CD14-positive monocyte (primary cell): ENCODE results near the gene THAP7. TPM values are rescaled to one million over a fixed set of nuclear protein-coding genes. Genes with fewer than 3 reads are reported as not detected.

ENCODE experiments used
- DNase-seq, 3 donors: peaks; one replicate each; pipeline ENCODE4 v3.0.0-alpha.2; 2011 to 2022
- H2AFZ ChIP-seq: 2 replicates; pipeline ENCODE4 v1.6.0; 2012; ENCODE audit warnings: mild to moderate bottlenecking, low read depth, low read length, inconsistent platforms; ENCODE audit not compliant: insufficient read depth, poor library complexity, severe bottlenecking
- H3K27ac ChIP-seq, 2 donors: 1 replicate in 1 of 2; 2 replicates in 1 of 2; pipeline ENCODE4 v1.5.1; 2012 to 2013; ENCODE audit warnings: low read length in 2 of 2, control low read depth in 1 of 2, inconsistent platforms in 1 of 2, low read depth in 1 of 2, mild to moderate bottlenecking in 1 of 2
- H3K27me3 ChIP-seq, 2 donors: one replicate each; pipeline versions ENCODE4 v1.6.0 to v1.6.1; 2011 to 2013; ENCODE audit warnings: low read length in 2 of 2; ENCODE audit not compliant: control insufficient read depth in 2 of 2, insufficient read depth in 2 of 2
- H3K36me3 ChIP-seq, 2 donors: replicated peaks in 1 of 2; 1 replicate in 1 of 2; 2 replicates in 1 of 2; pipeline versions ENCODE4 v1.5.1 to v1.6.1; 2012 to 2013; ENCODE audit warnings: low read length in 2 of 2, control low read depth in 1 of 2, inconsistent platforms in 1 of 2, mild to moderate bottlenecking in 1 of 2; ENCODE audit not compliant: insufficient read depth in 2 of 2, control insufficient read depth in 1 of 2
- H3K4me1 ChIP-seq, 2 donors: 1 replicate in 1 of 2; 2 replicates in 1 of 2; pipeline versions ENCODE4 v1.5.1 to v1.6.1; 2012 to 2013; ENCODE audit warnings: low read length in 2 of 2, control low read depth in 1 of 2, inconsistent platforms in 1 of 2, mild to moderate bottlenecking in 1 of 2, moderate library complexity in 1 of 2; ENCODE audit not compliant: insufficient read depth in 2 of 2, control insufficient read depth in 1 of 2
- H3K4me2 ChIP-seq: replicated peaks from 2 replicates; pipeline ENCODE3; 2012; ENCODE audit warnings: low read length, moderate library complexity, mild to moderate bottlenecking; ENCODE audit not compliant: poor library complexity, severe bottlenecking; ENCODE audit errors: extremely low read depth
- H3K4me3 ChIP-seq, 3 experiments: fragments of 200-600 bp in 1 of 3; sonication (generic) in 1 of 3; replicated peaks in 1 of 3; 1 replicate in 2 of 3; 2 replicates in 1 of 3; pipeline ENCODE4 v1.5.1; 2011 to 2013; ENCODE audit warnings: low read length in 3 of 3, mild to moderate bottlenecking in 3 of 3, control low read depth in 2 of 3, low read depth in 2 of 3, inconsistent platforms in 1 of 3, moderate library complexity in 1 of 3
- H3K79me2 ChIP-seq: 2 replicates; pipeline ENCODE4 v1.6.0; 2012; ENCODE audit warnings: mild to moderate bottlenecking, control low read depth, inconsistent platforms, low read length, moderate library complexity; ENCODE audit not compliant: insufficient read depth
- H3K9ac ChIP-seq: 2 replicates; pipeline ENCODE4 v1.6.0; 2017; ENCODE audit warnings: low read length, mild to moderate bottlenecking; ENCODE audit not compliant: insufficient read depth, poor library complexity, severe bottlenecking
- H3K9me3 ChIP-seq, 2 donors: replicated peaks in 1 of 2; 1 replicate in 1 of 2; 2 replicates in 1 of 2; pipeline versions ENCODE4 v1.5.1 to v1.6.1; 2012 to 2013; ENCODE audit warnings: low read length in 2 of 2, control low read depth in 1 of 2; ENCODE audit not compliant: control insufficient read depth in 1 of 2, insufficient read depth in 1 of 2
- H4K20me1 ChIP-seq: 2 replicates; pipeline ENCODE4 v1.6.0; 2012; ENCODE audit warnings: mild to moderate bottlenecking, low read length, control low read depth, moderate library complexity; ENCODE audit not compliant: insufficient read depth
- H3K27ac Mint-ChIP-seq, 7 donors: one replicate each; pipeline ENCODE4 v1.8.0; 2020; ENCODE audit warnings: mild to moderate bottlenecking in 7 of 7, mixed read lengths in 7 of 7, moderate library complexity in 6 of 7, inconsistent platforms in 2 of 7
- H3K27me3 Mint-ChIP-seq, 3 donors: one replicate each; pipeline ENCODE4 v1.8.0; 2021 to 2022; ENCODE audit warnings: low read depth in 3 of 3, mild to moderate bottlenecking in 3 of 3, mixed read lengths in 3 of 3, moderate library complexity in 3 of 3, inconsistent platforms in 1 of 3
- H3K36me3 Mint-ChIP-seq, 2 donors: one replicate each; pipeline ENCODE4 v1.8.0; 2020; ENCODE audit warnings: mixed read lengths in 2 of 2, inconsistent platforms in 1 of 2, mild to moderate bottlenecking in 1 of 2
- H3K4me1 Mint-ChIP-seq: one replicate; pipeline ENCODE4 v1.8.0; 2020; ENCODE audit warnings: mild to moderate bottlenecking, mixed read lengths
- H3K4me3 Mint-ChIP-seq, 2 donors: one replicate each; pipeline ENCODE4 v1.8.0; 2020; ENCODE audit warnings: mild to moderate bottlenecking in 2 of 2, mixed read lengths in 2 of 2, moderate library complexity in 1 of 2
- H3K9me3 Mint-ChIP-seq, 7 donors: one replicate each; pipeline ENCODE4 v1.8.0; 2020 to 2022; ENCODE audit warnings: mixed read lengths in 7 of 7, mild to moderate bottlenecking in 6 of 7, moderate library complexity in 6 of 7, inconsistent platforms in 2 of 7
- WGBS: methylation state at CpG from one replicate; pipeline ENCODE4 v1.1.5; 2013; ENCODE audit warnings: missing lambda C conversion rate; ENCODE audit not compliant: insufficient coverage; 5-methylcytosine and 5-hydroxymethylcytosine counted together
- intact Hi-C, 2 donors: fragments of 100-400 bp; cut with micrococcal nuclease; formaldehyde crosslinking; loops; one replicate each; pipeline versions ENCODE4 v1.15.0 to v1.15.1; 2023
- polyA plus RNA-seq, 3 donors: library from polyadenylated mRNA; depleted of rRNA in 1 of 3; unstranded in 2 of 3; stranded (reverse) in 1 of 3; fragments of 300-500 nt in 2 of 3; fragments of >200 nt in 1 of 3; fragmentation: Illumina TruSeq in 2 of 3; gene quantifications; 1 replicate in 2 of 3; 2 replicates in 1 of 3; pipeline ENCODE4 v1.2.3, GENCODE V29; 2012 to 2021
- TF ChIP-seq, protein P1 (sequence below): fragments of 200-600 bp; IDR thresholded peaks from one replicate; pipeline ENCODE4 v1.8.0; 2022; ENCODE audit warnings: antibody characterized with exemption, mild to moderate bottlenecking

The THAP7 gene
- polyA plus RNA-seq, 3 donors: 18.4 to 22.9 (median 19.8) TPM

DNA sequence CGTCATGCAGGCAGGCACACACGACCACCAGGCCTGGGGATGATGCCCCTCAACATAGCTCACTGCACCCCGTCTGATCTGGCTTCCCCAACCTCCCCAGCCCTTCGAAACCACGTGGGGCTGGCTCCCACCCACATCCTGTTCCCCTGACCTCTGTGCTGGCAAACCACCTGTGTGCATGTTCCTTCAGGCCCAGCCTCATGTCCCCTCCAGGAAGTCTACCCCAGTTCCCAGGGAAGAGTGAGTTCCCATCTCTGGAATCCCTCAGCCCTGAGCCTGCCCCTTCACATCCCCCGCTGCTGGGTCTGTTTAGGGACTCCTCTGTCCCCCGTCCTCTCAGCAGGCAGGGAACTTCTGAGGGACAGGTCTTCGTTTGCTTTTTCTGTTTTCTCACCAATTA, 23.3 kb upstream of the THAP7 start:
- Histone ChIP-seq H3K27ac (no peak overlapping the region), H3K27me3 (no peaks in the 10 kb centered on the region), H3K4me2 (no peak overlapping the region), H3K9me3 (no peaks in the 10 kb centered on the region), H3K9ac (no peak overlapping the region), H2AFZ (no peak overlapping the region), H3K36me3 (no peaks in the 10 kb centered on the region), H3K79me2 (no peaks in the 10 kb centered on the region), H4K20me1 (no peaks in the 10 kb centered on the region), H3K4me3 (no peak overlapping the region), H3K4me1 (no peaks in the 10 kb centered on the region)
- no peak for DNase-seq
- no peaks in the 10 kb centered on the region for H3K36me3 Mint-ChIP-seq
- H3K27me3 Mint-ChIP-seq: peaks cover 7 to 10% (median 8%) of the 10 kb centered on the region in 3 donors
- no peaks in the 10 kb centered on the region for H3K4me1 Mint-ChIP-seq
- no peak overlapping the region for H3K4me3 Mint-ChIP-seq
- H3K9me3 Mint-ChIP-seq: no peaks in the 10 kb centered on the region
- WGBS: 46% methylated on average over 7 of the region's 8 CpGs
- TF ChIP-seq, protein P1, sequence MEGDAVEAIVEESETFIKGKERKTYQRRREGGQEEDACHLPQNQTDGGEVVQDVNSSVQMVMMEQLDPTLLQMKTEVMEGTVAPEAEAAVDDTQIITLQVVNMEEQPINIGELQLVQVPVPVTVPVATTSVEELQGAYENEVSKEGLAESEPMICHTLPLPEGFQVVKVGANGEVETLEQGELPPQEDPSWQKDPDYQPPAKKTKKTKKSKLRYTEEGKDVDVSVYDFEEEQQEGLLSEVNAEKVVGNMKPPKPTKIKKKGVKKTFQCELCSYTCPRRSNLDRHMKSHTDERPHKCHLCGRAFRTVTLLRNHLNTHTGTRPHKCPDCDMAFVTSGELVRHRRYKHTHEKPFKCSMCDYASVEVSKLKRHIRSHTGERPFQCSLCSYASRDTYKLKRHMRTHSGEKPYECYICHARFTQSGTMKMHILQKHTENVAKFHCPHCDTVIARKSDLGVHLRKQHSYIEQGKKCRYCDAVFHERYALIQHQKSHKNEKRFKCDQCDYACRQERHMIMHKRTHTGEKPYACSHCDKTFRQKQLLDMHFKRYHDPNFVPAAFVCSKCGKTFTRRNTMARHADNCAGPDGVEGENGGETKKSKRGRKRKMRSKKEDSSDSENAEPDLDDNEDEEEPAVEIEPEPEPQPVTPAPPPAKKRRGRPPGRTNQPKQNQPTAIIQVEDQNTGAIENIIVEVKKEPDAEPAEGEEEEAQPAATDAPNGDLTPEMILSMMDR: no peak
- H3K27ac Mint-ChIP-seq: peak overlapping the region in 2 of 7 donors; percentile 36 to 40
- intact Hi-C loops: loop anchor here in 1 of 2 donors (10.0 kb wide), 1 partner anchor 60 kb away; the partner anchor contains the start of gene AIFM3

DNA sequence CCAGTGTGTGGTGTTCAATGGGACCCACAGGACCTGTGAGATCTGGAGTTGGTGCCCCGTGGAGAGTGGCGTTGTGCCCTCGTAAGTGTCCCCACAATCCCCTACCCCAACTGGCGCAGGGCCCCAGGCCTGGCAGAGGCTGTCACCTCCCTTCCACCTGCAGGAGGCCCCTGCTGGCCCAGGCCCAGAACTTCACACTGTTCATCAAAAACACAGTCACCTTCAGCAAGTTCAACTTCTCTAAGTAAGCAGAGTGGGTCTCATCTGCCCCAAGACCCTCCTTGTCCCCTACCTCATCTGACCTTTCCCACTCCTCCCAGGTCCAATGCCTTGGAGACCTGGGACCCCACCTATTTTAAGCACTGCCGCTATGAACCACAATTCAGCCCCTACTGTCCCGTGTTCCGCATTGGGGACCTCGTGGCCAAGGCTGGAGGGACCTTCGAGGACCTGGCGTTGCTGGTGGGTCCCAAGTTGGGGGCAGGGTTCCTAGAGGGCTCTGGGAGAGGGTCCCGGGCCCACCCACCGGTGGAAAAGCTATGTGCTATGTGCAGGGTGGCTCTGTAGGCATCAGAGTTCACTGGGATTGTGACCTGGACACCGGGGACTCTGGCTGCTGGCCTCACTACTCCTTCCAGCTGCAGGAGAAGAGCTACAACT, 21.2 kb upstream of the THAP7 start:
- no peak overlapping the region for H3K4me2 ChIP-seq
- Mint-ChIP-seq H3K4me3 (no peak overlapping the region), H3K9me3 (peaks cover 0 to 3% (median 0%) of the 10 kb centered on the region in 7 donors), H3K27me3 (peaks cover 5 to 9% (median 8%) of the 10 kb centered on the region in 3 donors), H3K4me1 (no peaks in the 10 kb centered on the region), H3K36me3 (no peaks in the 10 kb centered on the region), H3K27ac (peak overlapping the region in 1 of 7 donors; percentile 50)
- intact Hi-C loops: loop anchor here in 1 of 2 donors (10.0 kb wide), 1 partner anchor 58 kb away; the partner anchor contains the start of gene AIFM3
- no peaks in the 10 kb centered on the region for H3K36me3 ChIP-seq
- H3K4me3 ChIP-seq: no peak overlapping the region
- peak overlapping the region; percentile 1 for H3K9ac ChIP-seq
- TF ChIP-seq, protein P1: no peak
- H3K27ac ChIP-seq: no peak overlapping the region
- H3K9me3 ChIP-seq: no peaks in the 10 kb centered on the region
- no peaks in the 10 kb centered on the region for H3K79me2 ChIP-seq
- no peaks in the 10 kb centered on the region for H3K27me3 ChIP-seq
- no peaks in the 10 kb centered on the region for H3K4me1 ChIP-seq
- DNase-seq: no peak
- no peaks in the 10 kb centered on the region for H4K20me1 ChIP-seq
- WGBS: 91% methylated on average over 11 of the region's 13 CpGs
- H2AFZ ChIP-seq: no peak overlapping the region
